ENCODE results near the gene DHRSX.
"Not testable (repeated sequence)": the region's sequence is repeated elsewhere in the genome, so short reads cannot be mapped to it uniquely, and the experiment has no call there.

Gene DHRSX

DNA sequence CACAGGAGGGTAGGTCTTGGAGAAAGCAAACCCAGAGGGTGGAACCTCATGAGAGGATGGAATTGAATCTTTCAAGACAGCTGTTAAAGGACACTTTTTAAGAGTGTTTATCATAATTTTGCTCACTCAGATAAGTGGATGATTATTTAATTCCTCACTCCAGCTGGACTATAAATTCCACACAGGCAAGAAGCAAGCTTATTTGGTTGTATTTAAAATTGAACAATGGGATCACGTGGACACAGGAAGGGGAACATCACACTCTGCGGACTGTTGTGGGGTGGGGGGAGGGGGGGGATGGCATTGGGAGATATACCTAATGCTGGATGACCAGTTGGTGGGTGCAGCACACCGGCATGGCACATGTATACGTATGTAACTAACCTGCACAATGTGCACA, 116.3 kb downstream of the DHRSX start:
- H3K36me3 ChIP-seq (ENCODE audit: control insufficient read depth in 1 of 2, insufficient read depth in 2 of 2, low read length in 2 of 2): no peaks in the 10 kb centered on the region
- H3K4me3 ChIP-seq (ENCODE audit: low read depth in 1 of 2, low read length in 2 of 2): no peak overlapping the region
- no peak overlapping the region for H3K27ac ChIP-seq (ENCODE audit: low read length)
- no peaks in the 10 kb centered on the region for H3K4me1 ChIP-seq (ENCODE audit: control insufficient read depth in 1 of 2, insufficient read depth in 2 of 2, low read length in 2 of 2)
- no peaks in the 10 kb centered on the region for H3K27me3 ChIP-seq (ENCODE audit: low read depth, low read length)
- H3K9me3 ChIP-seq (ENCODE audit: control insufficient read depth in 1 of 2, low read length in 2 of 2): no peaks in the 10 kb centered on the region

DNA sequence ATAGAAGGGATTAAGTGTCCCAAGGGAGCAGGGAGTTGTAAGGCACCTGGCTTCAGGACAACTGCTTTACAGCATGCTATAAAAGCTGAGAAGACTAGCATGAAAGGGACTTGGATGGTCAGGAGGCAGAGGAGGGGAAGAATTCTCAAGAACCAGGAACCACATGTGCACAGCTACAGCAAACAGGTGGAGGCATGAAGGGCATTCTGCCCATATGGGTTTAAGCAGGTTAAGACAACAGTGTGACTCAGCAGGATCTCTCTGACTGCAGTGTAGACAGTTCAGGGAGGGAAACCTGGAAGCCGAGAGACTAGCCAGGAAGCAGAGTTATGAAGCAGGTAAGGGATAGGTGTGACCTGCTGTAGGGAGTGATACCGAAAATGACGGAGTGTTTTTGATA, 117.0 kb downstream of the DHRSX start:
- Histone ChIP-seq H3K9me3 (ENCODE audit: control insufficient read depth in 1 of 2, low read length in 2 of 2) (no peaks in the 10 kb centered on the region), H3K4me1 (ENCODE audit: control insufficient read depth in 1 of 2, insufficient read depth in 2 of 2, low read length in 2 of 2) (no peaks in the 10 kb centered on the region), H3K36me3 (ENCODE audit: control insufficient read depth in 1 of 2, insufficient read depth in 2 of 2, low read length in 2 of 2) (no peaks in the 10 kb centered on the region), H3K27me3 (ENCODE audit: low read depth, low read length) (no peaks in the 10 kb centered on the region), H3K27ac (ENCODE audit: low read length) (no peak overlapping the region), H3K4me3 (ENCODE audit: low read depth in 1 of 2, low read length in 2 of 2) (no peak overlapping the region)

DNA sequence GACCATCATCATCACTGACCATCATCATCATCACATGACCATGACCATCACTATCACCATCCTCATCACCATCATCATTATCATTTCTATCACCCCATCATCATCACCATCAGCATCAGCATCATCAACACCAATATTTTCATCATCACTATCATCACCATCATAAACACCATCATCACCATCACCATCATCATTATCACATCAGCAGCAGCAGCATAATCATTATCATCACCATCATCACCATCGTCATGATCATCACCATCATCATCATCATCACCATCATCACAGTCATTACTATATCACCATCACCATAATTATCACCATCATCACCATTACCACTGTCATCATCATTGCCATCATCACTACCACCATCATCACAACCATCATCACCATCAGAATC, 117.6 kb downstream of the DHRSX start:
- Histone ChIP-seq H3K9me3 (ENCODE audit: control insufficient read depth in 1 of 2, low read length in 2 of 2) (no peaks in the 10 kb centered on the region), H3K4me1 (ENCODE audit: control insufficient read depth in 1 of 2, insufficient read depth in 2 of 2, low read length in 2 of 2) (no peaks in the 10 kb centered on the region), H3K27me3 (ENCODE audit: low read depth, low read length) (no peaks in the 10 kb centered on the region), H3K4me3 (ENCODE audit: low read depth in 1 of 2, low read length in 2 of 2) (no peak overlapping the region), H3K27ac (ENCODE audit: low read length) (no peak overlapping the region), H3K36me3 (ENCODE audit: control insufficient read depth in 1 of 2, insufficient read depth in 2 of 2, low read length in 2 of 2) (no peaks in the 10 kb centered on the region)

DNA sequence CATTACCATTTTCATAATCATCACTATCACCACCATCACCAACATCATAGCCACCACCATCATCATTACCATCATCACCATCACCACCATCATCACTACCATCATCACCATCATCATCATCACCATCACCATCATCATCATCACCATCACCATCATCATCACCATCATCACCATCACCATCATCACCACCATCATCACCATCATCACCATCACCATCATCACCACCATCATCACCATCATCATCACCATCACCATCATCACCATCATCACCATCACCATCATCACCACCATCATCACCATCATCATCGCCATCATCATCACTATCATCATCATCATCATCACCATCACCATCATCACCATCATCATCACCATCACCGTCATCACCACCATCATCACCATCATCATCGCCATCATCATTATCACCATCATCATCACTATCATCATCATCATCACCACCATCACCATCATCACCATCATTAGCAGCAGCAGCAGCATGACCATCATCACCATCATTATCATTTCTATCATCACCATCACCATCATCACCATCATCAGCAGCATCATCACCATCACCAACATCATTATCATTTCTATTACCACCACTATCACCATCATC, 118.2 kb downstream of the DHRSX start:
- H3K4me3 ChIP-seq (ENCODE audit: low read depth in 1 of 2, low read length in 2 of 2); H3K4me1 ChIP-seq (ENCODE audit: control insufficient read depth in 1 of 2, insufficient read depth in 2 of 2, low read length in 2 of 2); H3K9me3 ChIP-seq (ENCODE audit: control insufficient read depth in 1 of 2, low read length in 2 of 2); H3K27me3 ChIP-seq (ENCODE audit: low read depth, low read length); H3K27ac ChIP-seq (ENCODE audit: low read length); H3K36me3 ChIP-seq (ENCODE audit: control insufficient read depth in 1 of 2, insufficient read depth in 2 of 2, low read length in 2 of 2): not testable (repeated sequence)

DNA sequence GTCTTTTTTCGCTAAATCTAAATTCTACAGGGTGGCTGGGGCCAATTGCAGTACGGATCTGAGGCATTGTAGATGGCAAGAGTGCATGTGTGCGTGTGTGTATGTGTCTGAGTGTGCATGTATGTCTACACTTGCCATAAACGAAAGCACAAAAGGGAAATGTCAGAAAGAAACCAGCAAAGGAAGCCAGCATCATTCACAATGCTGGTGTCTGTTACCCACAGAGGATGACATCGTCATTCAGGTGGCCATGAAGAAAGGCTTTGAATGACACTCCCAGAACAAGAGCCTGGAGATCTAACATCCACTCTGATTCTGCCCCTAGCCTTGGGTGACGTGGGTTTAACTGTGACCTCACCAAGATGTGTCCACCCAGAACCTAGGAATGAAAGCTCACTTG, 124.6 kb downstream of the DHRSX start:
- H3K4me1 ChIP-seq (ENCODE audit: control insufficient read depth in 1 of 2, insufficient read depth in 2 of 2, low read length in 2 of 2): no peaks in the 10 kb centered on the region
- peaks cover 0 to 5% of the 10 kb centered on the region in 2 donors for H3K36me3 ChIP-seq (ENCODE audit: control insufficient read depth in 1 of 2, insufficient read depth in 2 of 2, low read length in 2 of 2)
- H3K27ac ChIP-seq (ENCODE audit: low read length): no peak overlapping the region
- no peak overlapping the region for H3K4me3 ChIP-seq (ENCODE audit: low read depth in 1 of 2, low read length in 2 of 2)
- H3K9me3 ChIP-seq (ENCODE audit: control insufficient read depth in 1 of 2, low read length in 2 of 2): no peaks in the 10 kb centered on the region
- no peaks in the 10 kb centered on the region for H3K27me3 ChIP-seq (ENCODE audit: low read depth, low read length)

DNA sequence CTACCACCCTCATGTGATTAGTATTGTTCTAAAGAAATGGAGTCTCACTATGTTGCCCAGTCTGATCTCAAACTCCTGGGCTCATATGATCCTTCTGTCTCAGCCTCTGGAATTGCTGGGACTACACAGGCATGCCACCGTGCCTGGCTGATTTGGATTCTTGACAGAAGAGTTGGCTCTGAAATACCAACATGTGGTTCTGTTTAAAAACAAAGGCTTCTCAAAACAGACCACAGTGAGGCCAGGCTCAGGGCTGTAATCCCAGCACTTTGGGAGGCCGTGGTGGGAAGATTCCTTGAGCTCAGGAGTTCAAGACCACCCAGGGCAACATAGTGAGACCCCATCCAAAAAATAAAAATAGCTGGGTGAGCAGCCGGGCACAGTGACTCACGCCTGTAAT, 126.7 kb downstream of the DHRSX start:
- Histone ChIP-seq H3K27me3 (ENCODE audit: low read depth, low read length) (no peaks in the 10 kb centered on the region), H3K27ac (ENCODE audit: low read length) (no peak overlapping the region), H3K4me3 (ENCODE audit: low read depth in 1 of 2, low read length in 2 of 2) (no peak overlapping the region), H3K9me3 (ENCODE audit: control insufficient read depth in 1 of 2, low read length in 2 of 2) (no peaks in the 10 kb centered on the region), H3K36me3 (ENCODE audit: control insufficient read depth in 1 of 2, insufficient read depth in 2 of 2, low read length in 2 of 2) (peaks cover 0 to 5% of the 10 kb centered on the region in 2 donors), H3K4me1 (ENCODE audit: control insufficient read depth in 1 of 2, insufficient read depth in 2 of 2, low read length in 2 of 2) (no peaks in the 10 kb centered on the region)

DNA sequence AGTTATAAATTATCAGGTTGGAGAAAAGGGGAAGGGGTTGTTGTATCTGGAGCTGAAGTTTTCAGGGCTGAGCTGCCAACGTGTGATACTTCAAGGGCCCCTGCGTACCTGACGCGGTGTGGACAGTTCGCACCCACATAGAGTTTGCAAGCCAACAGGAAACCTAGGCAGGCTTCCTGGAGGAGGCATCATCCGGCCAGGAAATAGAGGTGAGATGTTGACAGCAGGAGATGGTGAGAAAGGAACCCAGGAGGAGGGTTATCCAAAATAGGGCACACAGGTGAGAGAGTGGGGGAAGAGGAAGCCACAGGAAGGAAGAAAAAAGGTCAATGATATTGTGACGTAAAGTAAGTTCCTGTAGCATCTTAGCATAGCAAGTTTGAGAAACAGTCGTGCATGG, 127.2 kb downstream of the DHRSX start:
- Histone ChIP-seq H3K36me3 (ENCODE audit: control insufficient read depth in 1 of 2, insufficient read depth in 2 of 2, low read length in 2 of 2) (peaks cover 0 to 5% of the 10 kb centered on the region in 2 donors), H3K9me3 (ENCODE audit: control insufficient read depth in 1 of 2, low read length in 2 of 2) (no peaks in the 10 kb centered on the region), H3K4me1 (ENCODE audit: control insufficient read depth in 1 of 2, insufficient read depth in 2 of 2, low read length in 2 of 2) (no peaks in the 10 kb centered on the region), H3K27ac (ENCODE audit: low read length) (no peak overlapping the region), H3K27me3 (ENCODE audit: low read depth, low read length) (no peaks in the 10 kb centered on the region), H3K4me3 (ENCODE audit: low read depth in 1 of 2, low read length in 2 of 2) (no peak overlapping the region)

DNA sequence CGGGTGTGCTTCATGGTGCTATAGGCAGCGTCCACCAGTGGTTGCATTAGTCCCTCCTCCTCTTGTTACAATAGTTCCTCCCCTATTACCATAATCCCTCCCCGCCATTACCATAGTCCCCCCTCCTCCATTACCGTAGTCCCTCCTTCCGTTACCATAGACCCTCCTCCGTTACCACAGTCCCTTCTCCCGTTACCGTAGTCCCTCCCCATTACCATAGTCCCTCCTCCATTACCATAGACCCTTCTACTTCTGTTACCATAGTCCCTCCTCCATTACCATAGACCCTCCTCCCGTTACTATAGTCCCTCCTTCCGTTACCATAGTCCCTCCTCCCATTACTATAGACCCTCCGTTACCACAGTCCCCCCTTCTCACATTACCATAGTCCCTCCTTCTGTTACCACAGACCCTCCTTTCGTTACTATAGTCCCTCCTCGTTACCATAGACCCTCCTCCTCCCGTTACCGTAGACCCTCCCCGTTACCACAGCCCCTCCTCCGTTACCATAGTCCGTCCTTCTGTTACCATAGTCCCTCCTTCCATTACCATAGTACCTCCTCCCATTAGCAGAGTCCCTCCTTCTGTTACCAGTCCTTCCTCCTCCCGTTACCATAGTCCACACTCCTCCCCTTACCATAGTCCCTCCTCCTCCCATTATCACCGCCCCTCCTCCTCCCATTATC, 129.6 kb downstream of the DHRSX start:
- peaks cover 0 to 5% of the 10 kb centered on the region in 2 donors for H3K36me3 ChIP-seq (ENCODE audit: control insufficient read depth in 1 of 2, insufficient read depth in 2 of 2, low read length in 2 of 2)
- H3K27me3 ChIP-seq (ENCODE audit: low read depth, low read length): no peaks in the 10 kb centered on the region
- H3K9me3 ChIP-seq (ENCODE audit: control insufficient read depth in 1 of 2, low read length in 2 of 2): no peaks in the 10 kb centered on the region
- no peaks in the 10 kb centered on the region for H3K4me1 ChIP-seq (ENCODE audit: control insufficient read depth in 1 of 2, insufficient read depth in 2 of 2, low read length in 2 of 2)
- H3K4me3 ChIP-seq (ENCODE audit: low read depth in 1 of 2, low read length in 2 of 2): no peak overlapping the region
- H3K27ac ChIP-seq (ENCODE audit: low read length): no peak overlapping the region

DNA sequence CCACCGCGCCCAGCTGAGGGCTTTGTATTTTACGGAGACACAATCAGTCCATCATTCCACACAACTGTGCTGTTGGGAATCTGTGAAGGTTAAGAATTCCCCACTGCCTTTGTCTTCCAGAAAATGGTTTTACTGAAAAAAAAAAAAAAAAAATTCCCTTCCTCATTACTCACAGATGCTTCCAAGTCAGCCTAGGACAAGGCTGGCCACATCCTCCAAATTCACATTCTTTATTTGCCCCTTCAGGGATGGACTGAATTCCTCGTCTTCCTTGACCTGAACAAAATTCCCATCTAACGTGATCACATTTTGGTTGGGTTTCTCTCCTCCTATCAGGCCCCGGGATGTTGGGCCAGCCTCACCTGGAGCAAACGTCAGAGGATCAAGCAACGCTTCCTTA, 130.3 kb downstream of the DHRSX start:
- no peaks in the 10 kb centered on the region for H3K9me3 ChIP-seq (ENCODE audit: control insufficient read depth in 1 of 2, low read length in 2 of 2)
- H3K4me3 ChIP-seq (ENCODE audit: low read depth in 1 of 2, low read length in 2 of 2): no peak overlapping the region
- H3K36me3 ChIP-seq (ENCODE audit: control insufficient read depth in 1 of 2, insufficient read depth in 2 of 2, low read length in 2 of 2): peaks cover 0 to 5% of the 10 kb centered on the region in 2 donors
- H3K4me1 ChIP-seq (ENCODE audit: control insufficient read depth in 1 of 2, insufficient read depth in 2 of 2, low read length in 2 of 2): no peaks in the 10 kb centered on the region
- H3K27me3 ChIP-seq (ENCODE audit: low read depth, low read length): no peaks in the 10 kb centered on the region
- H3K27ac ChIP-seq (ENCODE audit: low read length): no peak overlapping the region

DNA sequence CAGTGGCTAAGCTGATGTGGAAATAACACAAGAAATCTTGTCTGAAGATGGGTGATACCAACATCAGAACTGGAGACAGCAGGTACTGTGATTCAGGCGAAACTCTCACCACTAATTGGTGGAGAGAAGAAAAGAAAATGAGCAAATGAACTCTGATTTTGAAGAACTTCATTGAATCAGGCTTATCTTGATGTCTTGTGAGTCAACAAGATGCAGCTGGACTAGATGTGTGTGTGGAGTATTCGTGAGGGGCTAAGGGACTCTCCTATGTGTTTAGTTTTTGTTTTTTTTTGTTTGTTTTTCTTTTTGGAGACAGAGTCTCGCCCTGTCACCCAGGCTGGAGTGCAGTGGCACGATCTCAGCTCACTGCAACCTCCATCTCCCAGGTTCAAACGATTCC, 131.6 kb downstream of the DHRSX start:
- no peaks in the 10 kb centered on the region for H3K27me3 ChIP-seq (ENCODE audit: low read depth, low read length)
- H3K4me3 ChIP-seq (ENCODE audit: low read depth in 1 of 2, low read length in 2 of 2): no peak overlapping the region
- H3K36me3 ChIP-seq (ENCODE audit: control insufficient read depth in 1 of 2, insufficient read depth in 2 of 2, low read length in 2 of 2): no peaks in the 10 kb centered on the region
- no peak overlapping the region for H3K27ac ChIP-seq (ENCODE audit: low read length)
- no peaks in the 10 kb centered on the region for H3K9me3 ChIP-seq (ENCODE audit: control insufficient read depth in 1 of 2, low read length in 2 of 2)
- H3K4me1 ChIP-seq (ENCODE audit: control insufficient read depth in 1 of 2, insufficient read depth in 2 of 2, low read length in 2 of 2): no peaks in the 10 kb centered on the region

DNA sequence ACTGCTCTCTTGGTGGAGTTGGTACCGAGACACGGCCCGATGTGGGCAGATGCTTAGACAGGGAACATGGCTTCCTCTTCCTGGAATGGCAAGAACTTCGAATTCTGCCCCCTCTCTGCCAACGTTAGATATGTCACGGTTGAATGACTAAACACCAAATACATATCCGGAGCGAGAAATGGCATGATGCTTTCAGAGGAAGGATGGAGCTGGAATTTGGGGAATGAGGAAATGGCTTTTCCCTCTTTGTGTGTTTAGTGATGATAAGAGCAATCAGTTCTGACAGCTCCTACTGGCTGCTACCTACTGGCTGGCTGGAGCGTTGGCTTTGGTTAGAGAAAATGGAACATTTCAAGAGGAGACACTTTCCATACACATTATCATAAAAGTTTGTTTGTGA, 140.0 kb downstream of the DHRSX start:
- Histone ChIP-seq H3K36me3 (ENCODE audit: control insufficient read depth in 1 of 2, insufficient read depth in 2 of 2, low read length in 2 of 2) (no peaks in the 10 kb centered on the region), H3K4me3 (ENCODE audit: low read depth in 1 of 2, low read length in 2 of 2) (no peak overlapping the region), H3K4me1 (ENCODE audit: control insufficient read depth in 1 of 2, insufficient read depth in 2 of 2, low read length in 2 of 2) (no peaks in the 10 kb centered on the region), H3K27me3 (ENCODE audit: low read depth, low read length) (no peaks in the 10 kb centered on the region), H3K27ac (ENCODE audit: low read length) (no peak overlapping the region), H3K9me3 (ENCODE audit: control insufficient read depth in 1 of 2, low read length in 2 of 2) (peaks cover 0 to 6% of the 10 kb centered on the region in 2 donors)

DNA sequence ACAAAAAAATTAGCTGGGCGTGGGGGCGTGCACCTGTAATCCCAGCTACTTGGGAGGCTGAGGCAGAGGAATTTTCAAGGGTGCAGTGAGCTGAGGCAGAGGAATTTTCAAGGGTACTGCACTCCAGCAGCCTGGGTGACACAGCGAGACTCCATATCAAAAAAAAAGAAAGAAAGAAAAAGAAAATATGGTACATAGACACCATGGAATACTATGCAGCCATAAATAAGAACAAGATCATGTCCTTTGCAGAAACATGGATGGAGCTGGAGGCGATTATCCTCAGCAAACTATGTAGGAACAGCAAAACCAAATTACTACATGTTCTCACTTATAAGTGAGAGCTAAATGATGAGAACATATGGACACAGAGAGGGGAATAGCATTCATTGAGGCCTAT, 141.3 kb downstream of the DHRSX start:
- not testable (repeated sequence) for H3K9me3 ChIP-seq (ENCODE audit: control insufficient read depth in 1 of 2, low read length in 2 of 2); H3K4me3 ChIP-seq (ENCODE audit: low read depth in 1 of 2, low read length in 2 of 2); H3K36me3 ChIP-seq (ENCODE audit: control insufficient read depth in 1 of 2, insufficient read depth in 2 of 2, low read length in 2 of 2); H3K27me3 ChIP-seq (ENCODE audit: low read depth, low read length); H3K4me1 ChIP-seq (ENCODE audit: control insufficient read depth in 1 of 2, insufficient read depth in 2 of 2, low read length in 2 of 2); H3K27ac ChIP-seq (ENCODE audit: low read length)
